Activated B cell treated with CpG ODN at 0.5 μM for 24 hours (primary cell): Measurements from ENCODE around the gene UNC119B. TPM values are rescaled to one million over a fixed set of nuclear protein-coding genes. Genes with fewer than 3 reads are reported as not detected.

ENCODE experiments used
- ATAC-seq: fragments of 200-7000 bp; cut with Tn5 transposase; one replicate; pipeline ENCODE4 v1.10.0; 2021; ENCODE audit warnings: low read depth, mild to moderate bottlenecking, moderate library complexity
- CTCF ChIA-PET: fragments of 350-600 bp; sonication (Branson Sonifier 250); formaldehyde crosslinking; loops from one replicate; lab custom pipeline; 2021; ENCODE audit warnings: antibody characterized with exemption; lab: Charles Lee
- POLR2A ChIA-PET: fragments of 350-600 bp; sonication (Branson Sonifier 250); formaldehyde crosslinking; loops from one replicate; lab custom pipeline; 2021; ENCODE audit warnings: antibody characterized with exemption; lab: Charles Lee
- DNase-seq: peaks from one replicate; pipeline ENCODE4 v3.0.0; 2022
- H3K27ac Mint-ChIP-seq: one replicate; pipeline ENCODE4 v1.8.0; 2020; ENCODE audit warnings: mixed read lengths
- H3K27me3 Mint-ChIP-seq: one replicate; pipeline ENCODE4 v1.8.0; 2021; ENCODE audit warnings: mixed read lengths
- H3K36me3 Mint-ChIP-seq: one replicate; pipeline ENCODE4 v1.8.0; 2021; ENCODE audit warnings: low read depth, mixed read lengths
- H3K4me1 Mint-ChIP-seq: one replicate; pipeline ENCODE4 v1.8.0; 2021; ENCODE audit warnings: mixed read lengths
- H3K4me3 Mint-ChIP-seq: one replicate; pipeline ENCODE4 v1.8.0; 2020; ENCODE audit warnings: mild to moderate bottlenecking, mixed read lengths
- H3K9me3 Mint-ChIP-seq: one replicate; pipeline ENCODE4 v1.8.0; 2020; ENCODE audit warnings: mixed read lengths
- intact Hi-C: fragments of 100-400 bp; cut with micrococcal nuclease; formaldehyde crosslinking; loops from one replicate; pipeline ENCODE4 v1.15.1; 2024
- total RNA-seq: library from RNA; stranded (reverse); gene quantifications from 2 replicates; pipeline ENCODE4 v1.2.3, GENCODE V29; 2022
- TF ChIP-seq, protein P1 (sequence below): fragments of 200-600 bp; IDR thresholded peaks from one replicate; pipeline ENCODE4 v1.8.0; 2022; ENCODE audit warnings: antibody characterized with exemption, mild to moderate bottlenecking

The UNC119B gene
- total RNA-seq, 1 donor from 2014 or later: 18.5 TPM

DNA sequence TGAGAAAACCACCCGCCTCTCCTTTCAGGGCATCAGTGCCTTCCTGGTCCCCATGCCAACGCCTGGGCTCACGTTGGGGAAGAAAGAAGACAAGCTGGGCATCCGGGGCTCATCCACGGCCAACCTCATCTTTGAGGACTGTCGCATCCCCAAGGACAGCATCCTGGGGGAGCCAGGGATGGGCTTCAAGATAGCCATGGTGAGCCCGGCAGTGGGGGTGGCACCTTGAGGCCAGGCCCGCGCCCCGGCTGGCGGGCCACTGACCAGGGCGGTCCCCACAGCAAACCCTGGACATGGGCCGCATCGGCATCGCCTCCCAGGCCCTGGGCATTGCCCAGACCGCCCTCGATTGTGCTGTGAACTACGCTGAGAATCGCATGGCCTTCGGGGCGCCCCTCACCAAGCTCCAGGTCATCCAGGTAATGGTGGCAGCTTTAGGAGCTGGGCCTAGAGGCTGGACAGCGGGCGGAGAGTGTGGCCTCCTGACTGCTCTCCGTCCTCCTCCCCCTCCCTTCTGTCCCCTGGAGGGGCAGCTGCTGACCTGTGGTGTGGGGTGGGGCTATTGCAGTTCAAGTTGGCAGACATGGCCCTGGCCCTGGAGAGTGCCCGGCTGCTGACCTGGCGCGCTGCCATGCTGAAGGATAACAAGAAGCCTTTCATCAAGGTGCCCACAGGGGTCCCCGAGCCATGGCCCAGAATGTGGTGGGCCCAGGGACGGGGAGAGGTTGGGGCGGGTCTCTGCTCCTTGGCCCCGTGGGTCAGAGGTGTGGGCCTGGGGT is 28.2 kb downstream of the UNC119B start:
- no peak for ATAC-seq
- no peak overlapping the region for H3K4me3 Mint-ChIP-seq
- no peak for DNase-seq
- ChIA-PET CTCF (no interaction called here), POLR2A (no interaction called here)
- H3K27ac Mint-ChIP-seq: no peak overlapping the region
- TF ChIP-seq, protein P1, sequence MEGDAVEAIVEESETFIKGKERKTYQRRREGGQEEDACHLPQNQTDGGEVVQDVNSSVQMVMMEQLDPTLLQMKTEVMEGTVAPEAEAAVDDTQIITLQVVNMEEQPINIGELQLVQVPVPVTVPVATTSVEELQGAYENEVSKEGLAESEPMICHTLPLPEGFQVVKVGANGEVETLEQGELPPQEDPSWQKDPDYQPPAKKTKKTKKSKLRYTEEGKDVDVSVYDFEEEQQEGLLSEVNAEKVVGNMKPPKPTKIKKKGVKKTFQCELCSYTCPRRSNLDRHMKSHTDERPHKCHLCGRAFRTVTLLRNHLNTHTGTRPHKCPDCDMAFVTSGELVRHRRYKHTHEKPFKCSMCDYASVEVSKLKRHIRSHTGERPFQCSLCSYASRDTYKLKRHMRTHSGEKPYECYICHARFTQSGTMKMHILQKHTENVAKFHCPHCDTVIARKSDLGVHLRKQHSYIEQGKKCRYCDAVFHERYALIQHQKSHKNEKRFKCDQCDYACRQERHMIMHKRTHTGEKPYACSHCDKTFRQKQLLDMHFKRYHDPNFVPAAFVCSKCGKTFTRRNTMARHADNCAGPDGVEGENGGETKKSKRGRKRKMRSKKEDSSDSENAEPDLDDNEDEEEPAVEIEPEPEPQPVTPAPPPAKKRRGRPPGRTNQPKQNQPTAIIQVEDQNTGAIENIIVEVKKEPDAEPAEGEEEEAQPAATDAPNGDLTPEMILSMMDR: no peak
- no peaks in the 10 kb centered on the region for H3K36me3 Mint-ChIP-seq
- no peaks in the 10 kb centered on the region for H3K9me3 Mint-ChIP-seq
- no peaks in the 10 kb centered on the region for H3K4me1 Mint-ChIP-seq
- intact Hi-C loops: no loop called here
- no peaks in the 10 kb centered on the region for H3K27me3 Mint-ChIP-seq

- CTCF ChIA-PET: no interaction called here
- ATAC-seq: no peak
- Mint-ChIP-seq H3K9me3 (no peaks in the 10 kb centered on the region), H3K4me3 (no peak overlapping the region), H3K4me1 (no peaks in the 10 kb centered on the region), H3K36me3 (no peaks in the 10 kb centered on the region), H3K27ac (no peak overlapping the region), H3K27me3 (no peaks in the 10 kb centered on the region)
- POLR2A ChIA-PET: no interaction called here
- TF ChIP-seq, protein P1: no peak
- intact Hi-C loops: no loop called here
- DNase-seq: no peak
These were observed 28.9 kb downstream of the UNC119B start for GRCh38 chr12:120739031-120739762.

DNA sequence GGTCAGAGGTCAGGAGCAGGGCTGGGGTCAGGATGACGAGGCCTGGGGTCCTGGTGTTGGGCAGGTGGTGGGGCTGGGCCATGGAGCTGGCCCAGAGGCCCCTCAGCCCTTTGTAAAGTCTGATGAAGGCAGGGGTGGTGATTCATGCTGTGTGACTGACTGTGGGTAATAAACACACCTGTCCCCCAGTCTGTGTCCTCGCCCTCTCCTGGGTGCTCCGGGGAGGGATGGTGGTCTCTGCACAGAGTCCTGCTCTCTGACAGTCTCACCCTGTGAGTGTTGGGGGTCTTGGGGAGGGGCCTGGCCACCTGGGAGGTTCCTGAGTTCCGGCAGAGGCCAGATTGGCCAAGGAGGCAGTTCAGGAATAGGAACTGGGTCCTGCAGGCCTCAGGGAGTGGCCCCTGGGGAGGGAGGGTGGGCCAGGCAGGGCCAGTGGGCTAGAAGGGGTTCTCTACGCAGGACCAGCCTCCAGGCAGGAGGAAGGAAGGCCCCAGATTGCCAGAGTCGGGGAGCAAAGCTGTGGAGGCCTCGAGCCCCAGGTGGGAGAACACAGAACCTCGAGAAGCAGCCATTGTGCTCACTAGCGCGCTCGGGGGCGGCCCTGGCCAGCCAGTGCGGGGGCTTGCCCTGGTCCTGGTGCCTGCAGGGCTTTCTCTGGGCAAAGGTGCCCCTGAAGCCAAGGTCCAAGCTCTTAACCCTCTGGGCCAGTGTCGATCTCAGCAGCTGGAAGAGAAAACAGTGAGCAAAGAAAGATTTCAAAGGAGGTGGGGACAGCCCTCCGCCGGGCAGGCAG is 29.8 kb downstream of the UNC119B start:
- no peaks in the 10 kb centered on the region for H3K9me3 Mint-ChIP-seq
- ChIA-PET POLR2A (interaction anchor here (0.5 kb wide), 1 partner anchor 152 kb away, joined by 5 read pairs; no protein-coding TSS in a partner anchor), CTCF (no interaction called here)
- H3K27ac Mint-ChIP-seq: no peak overlapping the region
- no peak overlapping the region for H3K4me3 Mint-ChIP-seq
- DNase-seq (no peak), ATAC-seq (no peak)
- H3K4me1 Mint-ChIP-seq: no peaks in the 10 kb centered on the region
- TF ChIP-seq, protein P1: no peak
- intact Hi-C loops: no loop called here
- H3K27me3 Mint-ChIP-seq: no peaks in the 10 kb centered on the region
- H3K36me3 Mint-ChIP-seq: no peaks in the 10 kb centered on the region

GRCh38 chr12:120740871-120741270 is 30.6 kb downstream of the UNC119B start:
- H3K4me1 Mint-ChIP-seq: no peaks in the 10 kb centered on the region
- intact Hi-C loops: no loop called here
- H3K36me3 Mint-ChIP-seq: no peaks in the 10 kb centered on the region
- CTCF ChIA-PET: no interaction called here
- TF ChIP-seq, protein P1: no peak
- H3K27ac Mint-ChIP-seq: no peak overlapping the region
- H3K27me3 Mint-ChIP-seq: no peaks in the 10 kb centered on the region
- ATAC-seq (no peak), DNase-seq (no peak)
- POLR2A ChIA-PET: no interaction called here
- no peak overlapping the region for H3K4me3 Mint-ChIP-seq
- no peaks in the 10 kb centered on the region for H3K9me3 Mint-ChIP-seq
